Kidney (tissue), 14 donors: ENCODE results near the gene ADRB2. TPM values are rescaled to one million over a fixed set of nuclear protein-coding genes. Genes with fewer than 3 reads are reported as not detected.

Experiments used
- DNase-seq, 5 donors: peaks; one replicate each; pipeline ENCODE4 v3.0.0-alpha.2; 2013 to 2020
- FAIRE-seq: peaks from 2 replicates; lab custom pipeline; 2012; peaks lifted over from hg19 to GRCh38; lab: Jason Lieb, UNC
- H3K27ac ChIP-seq, 2 donors: one replicate each; pipeline ENCODE4 v1.7.0; 2013; ENCODE audit warnings: low read depth in 2 of 2, low read length in 2 of 2, inconsistent platforms in 1 of 2
- H3K27me3 ChIP-seq: one replicate; pipeline ENCODE4 v1.7.1; 2013; ENCODE audit warnings: low read length, inconsistent platforms; ENCODE audit not compliant: control insufficient read depth, insufficient read depth
- H3K36me3 ChIP-seq, 3 donors: one replicate each; pipeline versions ENCODE4 v1.7.0 to v1.7.1; 2013; ENCODE audit warnings: low read length in 3 of 3, control low read depth in 1 of 3, inconsistent platforms in 1 of 3; ENCODE audit not compliant: insufficient read depth in 3 of 3, control insufficient read depth in 2 of 3
- H3K4me1 ChIP-seq, 3 donors: one replicate each; pipeline versions ENCODE4 v1.7.0 to v1.7.1; 2013; ENCODE audit warnings: low read length in 3 of 3, inconsistent platforms in 1 of 3, low read depth in 1 of 3; ENCODE audit not compliant: control insufficient read depth in 2 of 3, insufficient read depth in 2 of 3
- H3K4me3 ChIP-seq, 3 donors: one replicate each; pipeline versions ENCODE4 v1.7.0 to v1.8.1; 2013; ENCODE audit warnings: low read length in 3 of 3, control low read depth in 1 of 3, inconsistent platforms in 1 of 3
- H3K9ac ChIP-seq, 3 donors: one replicate each; pipeline versions ENCODE4 v1.7.0 to v1.7.1; 2013; ENCODE audit warnings: low read length in 3 of 3, control low read depth in 1 of 3, inconsistent platforms in 1 of 3
- H3K9me3 ChIP-seq, 3 donors: one replicate each; pipeline versions ENCODE4 v1.7.0 to v1.7.1; 2013; ENCODE audit warnings: low read length in 3 of 3, control low read depth in 1 of 3, inconsistent platforms in 1 of 3; ENCODE audit not compliant: control insufficient read depth in 2 of 3, insufficient read depth in 1 of 3
- intact Hi-C: fragments of 100-400 bp; cut with DNase I; formaldehyde crosslinking; loops from one replicate; pipeline ENCODE4 v1.11.1; 2022
- polyA plus RNA-seq: library from polyadenylated mRNA; stranded (reverse); fragments of 350-450 nt; fragmentation: Illumina TruSeq; extraction: RNeasy Lipid Tissue Mini Kit (QIAGEN cat#74804); gene quantifications from one replicate; pipeline ENCODE4 v1.2.3, GENCODE V29; 2014; ENCODE audit warnings: low read depth, low replicate concordance; ENCODE audit not compliant: insufficient read depth
- total RNA-seq: library from RNA; stranded (reverse); fragmentation: NEBNext Ultra II Directional; extraction: Animal tissue kit (Norgen Biotek cat#: 25700); gene quantifications from one replicate; pipeline ENCODE4 v1.2.1, GENCODE V29; 2021
- TF ChIP-seq, protein P1 (sequence below): IDR thresholded peaks from 3 replicates; pipeline ENCODE4 v1.5.1; 2012; ENCODE audit warnings: mild to moderate bottlenecking, moderate library complexity, borderline replicate concordance; ENCODE audit not compliant: insufficient read depth; ENCODE audit errors: extremely low read depth
- donor health status: control.
- donor health status: control.
- donor health status: control.
- donor health status: control.
- donor health status: control.
- donor health status: DM: yes; HTN: yes; CAD: no.
- donor health status: Normal renal cell carcinoma (clear cell type).

ADRB2 gene
- total and polyA plus RNA-seq, 2 donors from 2014 or later, result 0.92 to 5.0 TPM

GRCh38 chr5:148788636-148789035 is 37.8 kb upstream of the ADRB2 start:
- intact Hi-C loops, result no loop called here
- Histone ChIP-seq H3K9me3 (no peaks in the 10 kb centered on the region), H3K27ac (no peak overlapping the region), H3K36me3 (no peaks in the 10 kb centered on the region), H3K4me3 (no peak overlapping the region), H3K9ac (no peak overlapping the region), H3K4me1 (no peaks in the 10 kb centered on the region), H3K27me3 (no peaks in the 10 kb centered on the region)
- no peak for DNase-seq
- no peak for FAIRE-seq
- TF ChIP-seq, protein P1, sequence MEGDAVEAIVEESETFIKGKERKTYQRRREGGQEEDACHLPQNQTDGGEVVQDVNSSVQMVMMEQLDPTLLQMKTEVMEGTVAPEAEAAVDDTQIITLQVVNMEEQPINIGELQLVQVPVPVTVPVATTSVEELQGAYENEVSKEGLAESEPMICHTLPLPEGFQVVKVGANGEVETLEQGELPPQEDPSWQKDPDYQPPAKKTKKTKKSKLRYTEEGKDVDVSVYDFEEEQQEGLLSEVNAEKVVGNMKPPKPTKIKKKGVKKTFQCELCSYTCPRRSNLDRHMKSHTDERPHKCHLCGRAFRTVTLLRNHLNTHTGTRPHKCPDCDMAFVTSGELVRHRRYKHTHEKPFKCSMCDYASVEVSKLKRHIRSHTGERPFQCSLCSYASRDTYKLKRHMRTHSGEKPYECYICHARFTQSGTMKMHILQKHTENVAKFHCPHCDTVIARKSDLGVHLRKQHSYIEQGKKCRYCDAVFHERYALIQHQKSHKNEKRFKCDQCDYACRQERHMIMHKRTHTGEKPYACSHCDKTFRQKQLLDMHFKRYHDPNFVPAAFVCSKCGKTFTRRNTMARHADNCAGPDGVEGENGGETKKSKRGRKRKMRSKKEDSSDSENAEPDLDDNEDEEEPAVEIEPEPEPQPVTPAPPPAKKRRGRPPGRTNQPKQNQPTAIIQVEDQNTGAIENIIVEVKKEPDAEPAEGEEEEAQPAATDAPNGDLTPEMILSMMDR, result no peak

GRCh38 chr5:148790545-148791333 is 35.7 kb upstream of the ADRB2 start:
- Histone ChIP-seq H3K27ac (no peak overlapping the region), H3K4me1 (no peaks in the 10 kb centered on the region), H3K9me3 (no peaks in the 10 kb centered on the region), H3K4me3 (no peak overlapping the region), H3K36me3 (no peaks in the 10 kb centered on the region), H3K27me3 (no peaks in the 10 kb centered on the region), H3K9ac (no peak overlapping the region)
- intact Hi-C loops, result no loop called here
- DNase-seq (no peak), FAIRE-seq (no peak)
- TF ChIP-seq, protein P1, result no peak

DNA sequence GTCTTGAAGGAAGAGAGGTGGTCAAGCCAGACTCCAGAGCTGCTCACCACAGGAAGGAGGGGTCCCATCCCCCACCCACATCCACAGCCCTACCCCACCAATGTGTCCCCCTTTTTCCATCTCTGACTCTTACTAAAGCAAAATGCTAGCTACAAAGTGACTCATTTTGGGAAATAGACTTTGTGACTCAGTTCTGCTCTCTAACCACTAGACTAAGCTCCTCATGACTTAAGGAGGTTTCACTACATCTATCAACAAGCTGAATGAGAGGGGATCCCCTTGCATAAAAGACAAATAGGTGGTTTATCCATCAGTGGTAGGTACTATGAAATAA is 35.1 kb upstream of the ADRB2 start:
- H3K27ac ChIP-seq, result no peak overlapping the region
- no peaks in the 10 kb centered on the region for H3K9me3 ChIP-seq
- H3K27me3 ChIP-seq, result no peaks in the 10 kb centered on the region
- DNase-seq (no peak), FAIRE-seq (no peak)
- TF ChIP-seq, protein P1, result no peak
- no peak overlapping the region for H3K4me3 ChIP-seq
- H3K4me1 ChIP-seq, result no peaks in the 10 kb centered on the region
- no peaks in the 10 kb centered on the region for H3K36me3 ChIP-seq
- intact Hi-C loops, result no loop called here
- no peak overlapping the region for H3K9ac ChIP-seq
